Fibroblast of skin of back (primary cell): ENCODE data around the gene TRMT44. TPM values are rescaled to one million over a fixed set of nuclear protein-coding genes. Genes with fewer than 3 reads are reported as not detected.
A peak's percentile ranks its signal among the peaks of the same experiment; 100 is the strongest.

Experiments used
- DNase-seq: peaks from one replicate; pipeline ENCODE4 v3.0.0-alpha.2; 2013
- polyA plus RNA-seq, 2 experiments: library from polyadenylated mRNA; unstranded; fragments of 120-200 nt; gene quantifications; one replicate each; pipeline ENCODE4 v1.2.1, GENCODE V29; 2013; ENCODE audit not compliant: insufficient read length in 2 of 2

Gene TRMT44
- 4.9 TPM for polyA plus RNA-seq (2013, experiment 1 of 2; ENCODE audit: insufficient read length)
- polyA plus RNA-seq (2013, experiment 2 of 2; ENCODE audit: insufficient read length), result 5.4 TPM

- peak; percentile 88 for DNase-seq
Observed at GRCh38 chr4:8440492-8441311, at the start of gene TRMT44, which contains the start of gene ACOX3. TSS of gene TRMT44 (plus strand) at chr4:8440777. CDS start at chr4:8440823, 46 bp downstream. TSS of gene ACOX3 (minus strand) at chr4:8440723. CDS start at chr4:8416521, 24,202 bp downstream.

GRCh38 chr4:8391071-8391470 is 49.5 kb upstream of the TRMT44 start:
- no peak for DNase-seq

GRCh38 chr4:8391972-8392371 is 48.6 kb upstream of the TRMT44 start:
- peak; percentile 68 for DNase-seq

GRCh38 chr4:8392591-8393190 is 47.9 kb upstream of the TRMT44 start:
- no peak for DNase-seq

GRCh38 chr4:8393593-8394038 is 47.0 kb upstream of the TRMT44 start:
- DNase-seq, result peak; percentile 95

GRCh38 chr4:8394061-8394519 is 46.5 kb upstream of the TRMT44 start:
- DNase-seq, result peak; percentile 32

GRCh38 chr4:8394806-8395205 is 45.8 kb upstream of the TRMT44 start:
- DNase-seq, result no peak

GRCh38 chr4:8395504-8396296 is 44.9 kb upstream of the TRMT44 start:
- DNase-seq, result no peak

- no peak for DNase-seq
Observed at GRCh38 chr4:8396762-8397406, 43.7 kb upstream of the TRMT44 start.

- no peak for DNase-seq
Observed at GRCh38 chr4:8398347-8398746, 42.2 kb upstream of the TRMT44 start.

- DNase-seq, result no peak
Observed at GRCh38 chr4:8399298-8399697, 41.3 kb upstream of the TRMT44 start.

- peak; percentile 36 for DNase-seq
Observed at GRCh38 chr4:8400632-8401325, 39.8 kb upstream of the TRMT44 start.

- no peak for DNase-seq
Observed at GRCh38 chr4:8401665-8402064, 38.9 kb upstream of the TRMT44 start.

GRCh38 chr4:8402181-8402597 is 38.4 kb upstream of the TRMT44 start:
- DNase-seq, result peak; percentile 3

- no peak for DNase-seq
Observed at GRCh38 chr4:8402640-8403039, 37.9 kb upstream of the TRMT44 start.

- DNase-seq, result peak; percentile 72
Observed at GRCh38 chr4:8403173-8403753, 37.3 kb upstream of the TRMT44 start.

GRCh38 chr4:8403976-8404375 is 36.6 kb upstream of the TRMT44 start:
- no peak for DNase-seq

- DNase-seq, result no peak
Observed at GRCh38 chr4:8404791-8405515, 35.6 kb upstream of the TRMT44 start.

- no peak for DNase-seq
Observed at GRCh38 chr4:8405516-8405875, 35.1 kb upstream of the TRMT44 start.

- peak; percentile 9 for DNase-seq
Observed at GRCh38 chr4:8406887-8407286, 33.7 kb upstream of the TRMT44 start.

GRCh38 chr4:8407316-8407715 is 33.3 kb upstream of the TRMT44 start:
- DNase-seq, result no peak
